Mucosa of descending colon (tissue), 3 donors: ENCODE data around the gene GNB3. TPM values are rescaled to one million over a fixed set of nuclear protein-coding genes. Genes with fewer than 3 reads are reported as not detected.

ENCODE experiments used
- ATAC-seq: fragments of 200-7000 bp; cut with Tn5 transposase; one replicate; pipeline ENCODE4 v1.9.1; 2020; ENCODE audit warnings: mild to moderate bottlenecking, moderate library complexity
- DNase-seq, 3 donors: peaks; one replicate each; pipeline ENCODE4 v3.0.0-alpha.2; 2020
- H3K36me3 ChIP-seq: fragments of 200-600 bp; one replicate; pipeline ENCODE4 v1.8.0; 2021; ENCODE audit warnings: low read depth, mild to moderate bottlenecking
- H3K4me1 ChIP-seq: fragments of 200-600 bp; one replicate; pipeline ENCODE4 v1.8.0; 2021; ENCODE audit warnings: low read depth, mild to moderate bottlenecking
- H3K4me3 ChIP-seq: fragments of 200-600 bp; one replicate; pipeline ENCODE4 v1.8.0; 2021; ENCODE audit warnings: mild to moderate bottlenecking
- H3K9me3 ChIP-seq: fragments of 200-600 bp; one replicate; pipeline ENCODE4 v1.8.0; 2021; ENCODE audit warnings: mild to moderate bottlenecking
- intact Hi-C, 2 donors: fragments of 100-400 bp; cut with DNase I in 1 of 2; cut with micrococcal nuclease in 1 of 2; formaldehyde crosslinking; loops; one replicate each; pipeline versions ENCODE4 v1.11.0 to v1.11.1; 2022; cut with DNase I, micrococcal nuclease
- total RNA-seq, 3 donors: library from RNA; stranded (reverse); fragmentation: NEBNext Ultra II Directional in 2 of 3; extraction: Animal tissue kit (Norgen Biotek cat#: 25700) in 2 of 3; gene quantifications; one replicate each; pipeline versions ENCODE4 v1.2.1 to v1.2.4, GENCODE V29; 2021 to 2023
- TF ChIP-seq, protein P1 (sequence below): fragments of 200-600 bp; IDR thresholded peaks from one replicate; pipeline ENCODE4 v1.8.0; 2022; ENCODE audit warnings: antibody characterized with exemption, mild to moderate bottlenecking
- donor health status: DM: no; HTN: no; CAD: no; lungs with moderate emphysema.
- donor health status: DM: no; HTN: no; CAD: no.
- donor health status: DM: no; HTN: yes; CAD: no.

The GNB3 gene
- total RNA-seq, 3 donors from 2014 or later: 0.38 to 5.3 (median 0.96) TPM

DNA sequence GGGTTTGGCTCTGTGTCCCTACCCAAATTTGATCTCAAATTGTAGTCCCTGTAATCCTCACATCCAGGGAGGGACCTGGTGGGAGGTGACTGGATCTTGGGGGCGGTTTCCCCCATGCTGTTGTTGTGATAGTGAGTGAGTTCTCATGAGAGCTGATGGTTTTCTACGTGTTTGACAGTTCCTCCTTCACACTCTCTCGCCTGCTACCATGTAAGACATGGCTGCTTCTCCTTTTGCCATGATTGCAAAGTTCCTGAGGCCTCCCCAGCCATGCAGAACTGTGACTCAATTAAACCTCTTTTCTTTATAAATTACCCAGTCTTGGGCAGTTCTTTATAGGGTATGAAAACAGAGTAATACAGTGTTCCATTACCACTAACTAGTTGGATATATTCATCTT lies 53.6 kb downstream of the GNB3 start:
- TF ChIP-seq, protein P1, sequence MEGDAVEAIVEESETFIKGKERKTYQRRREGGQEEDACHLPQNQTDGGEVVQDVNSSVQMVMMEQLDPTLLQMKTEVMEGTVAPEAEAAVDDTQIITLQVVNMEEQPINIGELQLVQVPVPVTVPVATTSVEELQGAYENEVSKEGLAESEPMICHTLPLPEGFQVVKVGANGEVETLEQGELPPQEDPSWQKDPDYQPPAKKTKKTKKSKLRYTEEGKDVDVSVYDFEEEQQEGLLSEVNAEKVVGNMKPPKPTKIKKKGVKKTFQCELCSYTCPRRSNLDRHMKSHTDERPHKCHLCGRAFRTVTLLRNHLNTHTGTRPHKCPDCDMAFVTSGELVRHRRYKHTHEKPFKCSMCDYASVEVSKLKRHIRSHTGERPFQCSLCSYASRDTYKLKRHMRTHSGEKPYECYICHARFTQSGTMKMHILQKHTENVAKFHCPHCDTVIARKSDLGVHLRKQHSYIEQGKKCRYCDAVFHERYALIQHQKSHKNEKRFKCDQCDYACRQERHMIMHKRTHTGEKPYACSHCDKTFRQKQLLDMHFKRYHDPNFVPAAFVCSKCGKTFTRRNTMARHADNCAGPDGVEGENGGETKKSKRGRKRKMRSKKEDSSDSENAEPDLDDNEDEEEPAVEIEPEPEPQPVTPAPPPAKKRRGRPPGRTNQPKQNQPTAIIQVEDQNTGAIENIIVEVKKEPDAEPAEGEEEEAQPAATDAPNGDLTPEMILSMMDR: no peak
- DNase-seq (no peak), ATAC-seq (no peak)
- peaks cover under 1% of the 10 kb centered on the region for H3K4me1 ChIP-seq
- H3K4me3 ChIP-seq: no peak overlapping the region
- intact Hi-C loops: no loop called here
- no peaks in the 10 kb centered on the region for H3K36me3 ChIP-seq
- H3K9me3 ChIP-seq: no peaks in the 10 kb centered on the region

Other genes with a start within 250 kb of the GNB3 start
- gene CHD4, start 233.5 kb upstream of the GNB3 start, total RNA-seq: 100 to 1,000 TPM; 127 to 243 (median 149) TPM
- 10 to 100 TPM; 12.0 to 30.5 (median 22.7) TPM for gene LPAR5, start 205.0 kb upstream of the GNB3 start, total RNA-seq
- gene ACRBP, start 193.5 kb upstream of the GNB3 start, total RNA-seq: 1 to 10 TPM; 1.4 to 3.0 (median 2.2) TPM
- gene ING4, start 177.8 kb upstream of the GNB3 start, total RNA-seq: 10 to 100 TPM; 28.9 to 46.9 (median 45.9) TPM
- 10 to 100 TPM; 54.5 to 67.8 (median 64.3) TPM for gene ZNF384, start 151.6 kb upstream of the GNB3 start, total RNA-seq
- 1 to 10 TPM in 1 of 3 donors, under 1 TPM in 1, not detected in 1; 0.53 to 2.9 TPM for gene PIANP, start 140.1 kb upstream of the GNB3 start, total RNA-seq
- 10 to 100 TPM; 32.8 to 47.2 (median 39.2) TPM for gene COPS7A, start 116.9 kb upstream of the GNB3 start, total RNA-seq
- 100 to 1,000 TPM; 136 to 177 (median 149) TPM for gene MLF2, start 87.8 kb upstream of the GNB3 start, total RNA-seq
- 100 to 1,000 TPM; 116 to 549 (median 122) TPM for gene PTMS, start 74.6 kb upstream of the GNB3 start, total RNA-seq
- 1 to 10 TPM; 1.8 to 4.7 (median 2.1) TPM for gene LAG3, start 68.4 kb upstream of the GNB3 start, total RNA-seq
- gene CD4, start 51.4 kb upstream of the GNB3 start, total RNA-seq: 10 to 100 TPM in 2 of 3 donors, 1 to 10 TPM in 1; 8.9 to 16.5 (median 14.8) TPM
- 10 to 100 TPM in 1 of 3 donors, 1 to 10 TPM in 2; 1.7 to 18.6 (median 3.1) TPM for gene GPR162, start 19.1 kb upstream of the GNB3 start, total RNA-seq
- 10 to 100 TPM in 1 of 3 donors, 1 to 10 TPM in 2; 1.6 to 24.2 (median 5.2) TPM for gene P3H3, start 12.5 kb upstream of the GNB3 start, total RNA-seq
- 10 to 100 TPM in 1 of 3 donors, 1 to 10 TPM in 2; 2.8 to 15.3 (median 5.2) TPM for gene CDCA3, start 10.4 kb downstream of the GNB3 start, total RNA-seq
- gene USP5, start 11.2 kb downstream of the GNB3 start, total RNA-seq: 10 to 100 TPM; 65.9 to 80.7 (median 79.7) TPM
- 100 to 1,000 TPM; 408 to 766 (median 700) TPM for gene TPI1, start 26.6 kb downstream of the GNB3 start, total RNA-seq
- 10 to 100 TPM in 2 of 3 donors, 1 to 10 TPM in 1; 9.7 to 11.7 (median 10.6) TPM for gene SPSB2, start 32.4 kb downstream of the GNB3 start, total RNA-seq
- 10 to 100 TPM in 1 of 3 donors, 1 to 10 TPM in 2; 4.7 to 11.8 (median 4.9) TPM for gene LRRC23, start 63.9 kb downstream of the GNB3 start, total RNA-seq
- gene ENO2, start 73.7 kb downstream of the GNB3 start, total RNA-seq: 10 to 100 TPM in 1 of 3 donors, 1 to 10 TPM in 2; 4.5 to 67.3 (median 7.6) TPM
- 100 to 1,000 TPM in 1 of 3 donors, 10 to 100 TPM in 2; 68.5 to 208 (median 82.4) TPM for gene ATN1, start 87.0 kb downstream of the GNB3 start, total RNA-seq
- gene RNU7-1, start 102.9 kb downstream of the GNB3 start, total RNA-seq: not detected
- 100 to 1,000 TPM; 113 to 175 (median 130) TPM for gene C12orf57, start 103.1 kb downstream of the GNB3 start, total RNA-seq
- gene PTPN6, start 110.4 kb downstream of the GNB3 start, total RNA-seq: 10 to 100 TPM; 37.4 to 61.7 (median 51.7) TPM
- gene PHB2, start 129.7 kb downstream of the GNB3 start, total RNA-seq: 100 to 1,000 TPM; 204 to 266 (median 209) TPM
- gene EMG1, start 130.0 kb downstream of the GNB3 start, total RNA-seq: 10 to 100 TPM; 29.6 to 33.7 (median 33.4) TPM
- 100 to 1,000 TPM in 2 of 3 donors, 10 to 100 TPM in 1; 79.8 to 121 (median 102) TPM for gene LPCAT3, start 177.6 kb downstream of the GNB3 start, total RNA-seq
- 100 to 1,000 TPM in 2 of 3 donors, 10 to 100 TPM in 1; 36.0 to 304 (median 168) TPM for gene C1S, start 219.8 kb downstream of the GNB3 start, total RNA-seq